Kidney epithelial cell (primary cell): ENCODE measurements around the gene CNOT6. TPM values are rescaled to one million over a fixed set of nuclear protein-coding genes. Genes with fewer than 3 reads are reported as not detected.
"Not testable (repeated sequence)": the region's sequence is repeated elsewhere in the genome, so short reads cannot be mapped to it uniquely, and the experiment has no call there.

Experiments used
- DNase-seq: peaks from one replicate; pipeline ENCODE4 v3.0.0-alpha.2; 2010; ENCODE audit warnings: low read depth
- H3K27me3 ChIP-seq: 2 replicates; pipeline ENCODE4 v1.6.0; 2011; ENCODE audit warnings: low read length; ENCODE audit not compliant: control insufficient read depth, insufficient read depth
- H3K36me3 ChIP-seq: 2 replicates; pipeline ENCODE4 v1.5.1; 2011; ENCODE audit warnings: low read length; ENCODE audit not compliant: control insufficient read depth, insufficient read depth
- H3K4me3 ChIP-seq: 2 replicates; pipeline ENCODE4 v1.5.1; 2011; ENCODE audit warnings: low read depth, mild to moderate bottlenecking, control low read depth, low read length
- CTCF ChIP-seq: IDR thresholded peaks from 2 replicates; pipeline ENCODE4 v1.5.1; 2011; ENCODE audit warnings: mild to moderate bottlenecking, moderate library complexity, low read length, control low read depth, inconsistent platforms; ENCODE audit not compliant: insufficient read depth, poor library complexity, severe bottlenecking
- total RNA-seq: library from RNA; depleted of rRNA; stranded (reverse); fragments of >200 nt; gene quantifications from 2 replicates; pipeline ENCODE4 v1.2.3, GENCODE V29; 2015

CNOT6 gene
- total RNA-seq, 1 donor from 2014 or later = 31.1 TPM

- TF ChIP-seq CTCF = no peak
- no peak for DNase-seq
- Histone ChIP-seq H3K27me3 (no peaks in the 10 kb centered on the region), H3K36me3 (no peaks in the 10 kb centered on the region), H3K4me3 (no peak overlapping the region)
Measured at GRCh38 chr5:180461303-180461702, 32.9 kb upstream of the CNOT6 start.

- H3K4me3 ChIP-seq = no peak overlapping the region
- DNase-seq = no peak
- no peaks in the 10 kb centered on the region for H3K36me3 ChIP-seq
- no peaks in the 10 kb centered on the region for H3K27me3 ChIP-seq
- TF ChIP-seq CTCF = no peak
Measured at GRCh38 chr5:180463216-180463900, 30.8 kb upstream of the CNOT6 start.

- Histone ChIP-seq H3K4me3 (no peak overlapping the region), H3K27me3 (no peaks in the 10 kb centered on the region), H3K36me3 (no peaks in the 10 kb centered on the region)
- DNase-seq = no peak
- TF ChIP-seq CTCF = no peak
Measured at GRCh38 chr5:180463916-180464602, 30.1 kb upstream of the CNOT6 start.

- no peak overlapping the region for H3K4me3 ChIP-seq
- TF ChIP-seq CTCF = no peak
- H3K27me3 ChIP-seq = peaks cover 2% of the 10 kb centered on the region
- DNase-seq = no peak
- H3K36me3 ChIP-seq = no peaks in the 10 kb centered on the region
Measured at GRCh38 chr5:180464603-180464970, 29.6 kb upstream of the CNOT6 start.

- H3K4me3 ChIP-seq, DNase-seq, H3K36me3 ChIP-seq, H3K27me3 ChIP-seq: not testable (repeated sequence)
Measured at GRCh38 chr5:180465052-180465451, 29.1 kb upstream of the CNOT6 start.

GRCh38 chr5:180466316-180466715, 27.9 kb upstream of the CNOT6 start:
- Histone ChIP-seq H3K36me3 (no peaks in the 10 kb centered on the region), H3K4me3 (no peak overlapping the region), H3K27me3 (peaks cover 6% of the 10 kb centered on the region)
- TF ChIP-seq CTCF = no peak
- DNase-seq = no peak
